DMS 273 (cell line): Measurements from ENCODE around the gene TPT1.

Experiments used
- DNase-seq: peaks from one replicate; lab custom pipeline; 2025; ENCODE audit not compliant: unreplicated experiment; lab: John Stamatoyannopoulos, UW

TPT1 gene

DNA sequence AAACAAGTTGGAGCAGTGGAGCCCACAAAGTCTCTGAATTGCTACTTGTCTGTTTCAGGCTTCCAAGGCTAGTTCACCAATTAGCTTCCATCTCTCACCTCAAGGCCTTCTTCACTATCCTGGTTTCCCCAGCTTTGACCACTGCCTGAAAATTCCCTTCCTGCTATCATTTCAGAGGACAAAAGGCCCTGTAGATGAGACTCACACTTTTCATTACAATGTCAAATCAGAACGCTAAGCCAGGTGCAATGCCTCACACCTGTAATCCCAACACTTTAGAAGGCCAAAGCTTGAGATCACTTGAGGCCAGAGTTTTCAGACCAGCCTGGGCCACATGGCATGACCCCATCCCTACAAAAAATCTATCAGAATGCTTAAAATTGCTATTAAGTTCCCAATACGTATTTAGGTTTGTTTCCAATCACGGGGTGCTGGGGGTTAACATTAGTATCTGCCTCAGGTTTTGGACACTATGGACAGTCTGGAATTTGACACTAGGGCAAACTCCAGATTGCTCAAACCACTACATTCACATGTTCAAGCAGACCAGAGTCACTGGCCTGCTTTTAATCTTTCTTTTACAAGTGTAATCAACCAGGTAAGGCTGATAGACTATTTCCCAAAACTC lies 5.5 kb downstream of the TPT1 start:
- peak; percentile 27 for DNase-seq

DNA sequence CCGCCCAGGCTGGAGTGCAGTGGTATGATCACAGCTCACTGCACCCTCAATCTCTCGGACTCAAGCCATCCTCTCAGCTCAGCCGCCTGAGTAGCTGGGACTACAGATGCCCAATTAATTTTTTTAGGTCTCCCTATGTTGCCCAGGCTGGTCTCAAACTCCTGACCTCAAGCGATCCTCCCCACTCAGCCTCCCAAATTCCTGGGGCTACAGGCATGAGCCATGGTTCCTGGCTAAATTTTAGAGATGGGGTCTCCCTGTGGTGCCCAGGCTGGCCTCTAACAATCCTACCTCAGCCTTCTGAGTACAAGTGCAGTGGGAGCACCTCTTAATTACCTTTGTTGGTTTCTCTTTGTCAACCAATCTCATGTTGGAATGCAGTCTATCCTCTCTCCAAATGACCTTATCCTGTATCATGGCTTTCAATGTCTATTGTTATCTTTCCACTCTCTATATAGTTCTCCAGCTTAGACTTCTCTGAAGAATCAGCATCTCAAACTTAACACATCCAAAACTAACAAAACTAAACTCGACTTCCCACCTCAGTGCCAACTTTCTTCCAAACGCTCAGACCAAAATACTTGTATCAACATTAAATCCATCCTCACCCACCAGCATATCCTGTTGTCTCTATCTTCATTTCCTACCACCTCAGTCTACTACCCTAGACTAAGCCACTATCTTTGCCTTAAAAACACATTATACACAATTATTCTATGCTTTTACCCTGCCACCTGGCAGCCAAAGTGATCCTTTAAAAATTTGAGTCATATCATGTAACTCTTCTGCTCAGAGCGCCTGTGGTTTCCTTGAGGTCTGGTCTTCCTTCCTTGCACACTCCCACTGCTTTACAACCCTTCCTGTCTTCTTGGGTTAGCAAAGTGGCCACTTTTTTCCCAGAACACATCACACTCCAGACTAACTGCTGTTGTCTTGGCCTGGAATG lies 6.7 kb downstream of the TPT1 start:
- peak; percentile 43 for DNase-seq

DNA sequence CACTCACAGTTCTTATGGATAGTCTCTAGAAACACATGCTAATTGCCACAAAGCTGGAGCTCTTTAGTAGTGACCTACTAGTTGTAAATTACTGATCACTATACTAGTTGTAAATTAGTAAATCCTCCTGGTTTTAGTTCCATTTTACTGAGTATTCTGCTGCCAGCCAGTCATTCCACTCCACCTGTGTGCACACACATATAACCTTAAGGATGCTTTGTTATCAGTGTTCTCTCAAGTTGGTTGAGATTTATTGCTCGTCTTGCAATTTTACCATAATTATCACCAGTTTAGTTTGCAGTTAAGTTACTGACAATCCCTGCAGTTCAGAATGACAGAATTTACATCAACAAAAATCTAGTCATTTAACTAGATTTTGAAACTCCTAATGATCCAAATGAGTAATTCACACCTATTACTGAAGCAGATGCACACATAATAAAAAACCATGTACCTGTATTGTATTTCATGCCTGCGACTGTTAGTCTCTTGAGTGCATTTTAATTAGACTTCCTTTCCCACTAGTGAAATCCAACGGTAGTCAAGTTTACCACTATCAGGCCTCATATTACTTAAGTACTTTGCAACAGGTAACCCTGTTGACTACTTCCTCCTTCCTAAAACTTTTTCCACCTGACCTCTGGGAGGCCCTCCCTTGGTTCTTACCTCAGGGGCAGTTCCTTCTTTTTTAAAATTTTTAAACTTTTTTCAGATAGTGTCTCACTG lies 7.6 kb downstream of the TPT1 start:
- peak; percentile 39 for DNase-seq

DNA sequence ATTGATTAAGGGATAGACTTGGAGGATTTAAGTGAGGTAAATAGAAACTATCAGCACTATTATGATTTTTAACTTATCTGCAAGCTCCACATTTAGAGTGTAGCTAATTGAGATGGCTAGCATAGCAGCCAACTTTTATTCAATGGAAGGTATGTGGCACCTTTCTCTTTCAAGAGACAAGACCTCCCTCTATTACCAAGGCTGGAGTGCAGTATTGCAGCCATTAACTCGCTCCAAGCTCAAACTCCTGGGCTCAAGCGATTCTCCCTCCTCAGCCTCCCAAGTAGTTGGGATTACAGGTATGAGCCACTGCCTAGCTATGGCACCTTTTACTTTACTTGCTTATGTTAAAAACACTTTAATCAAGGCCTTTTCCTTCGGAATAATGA lies 8.2 kb downstream of the TPT1 start:
- DNase-seq: peak; percentile 29

DNA sequence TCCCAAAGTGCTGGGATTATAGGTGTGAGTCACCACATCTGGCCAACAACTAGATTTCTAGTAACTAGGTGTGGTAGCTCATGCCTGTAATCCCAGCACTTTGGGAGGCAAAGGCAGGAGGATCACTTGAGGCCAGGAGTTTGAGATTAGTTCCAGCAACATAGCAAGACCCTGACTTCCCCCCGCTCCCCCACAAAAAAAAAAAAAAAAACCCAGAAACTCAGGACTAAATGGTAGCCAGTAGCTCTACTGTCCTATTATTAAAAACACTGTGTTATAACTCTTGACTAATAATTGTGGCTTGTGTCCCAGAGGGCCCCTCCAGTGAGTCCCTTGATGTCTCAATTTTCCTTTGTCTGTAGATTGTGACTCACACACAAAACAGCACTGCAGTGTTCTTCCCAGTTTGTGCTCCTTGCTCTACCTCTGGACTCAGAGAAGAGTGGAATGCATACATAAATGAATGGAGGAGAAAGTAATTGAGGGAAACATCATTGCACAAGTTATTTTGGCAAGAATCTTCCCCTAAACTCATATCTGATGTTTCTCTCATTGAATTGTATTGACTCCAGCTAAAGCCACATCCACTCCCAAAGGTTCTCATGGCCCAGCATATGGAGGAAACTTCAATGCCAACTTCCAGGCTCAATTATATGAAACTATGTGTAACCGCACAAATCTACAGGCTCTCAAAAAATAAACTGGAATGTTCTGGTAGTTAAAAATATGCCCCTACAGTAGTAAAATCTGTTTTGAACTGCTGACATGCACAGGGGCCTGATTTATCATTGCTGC lies 8.8 kb downstream of the TPT1 start:
- peak; percentile 65 for DNase-seq

DNA sequence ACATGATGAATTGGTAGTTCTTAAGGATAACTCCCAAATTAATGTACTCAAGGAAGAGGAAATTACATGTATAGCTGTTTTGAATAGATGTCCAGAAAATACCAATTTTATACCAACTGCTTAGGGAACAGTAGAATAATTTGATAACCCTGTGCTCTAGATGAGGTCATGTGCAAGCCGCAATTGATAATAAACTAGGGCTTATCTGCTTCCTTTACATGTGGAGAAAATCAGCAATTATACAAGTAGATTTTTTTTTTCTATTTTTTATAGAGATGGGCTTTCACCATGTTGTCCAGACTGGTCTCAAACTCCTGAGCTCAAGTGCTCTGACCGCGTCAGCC lies 9.3 kb downstream of the TPT1 start:
- no peak for DNase-seq

DNA sequence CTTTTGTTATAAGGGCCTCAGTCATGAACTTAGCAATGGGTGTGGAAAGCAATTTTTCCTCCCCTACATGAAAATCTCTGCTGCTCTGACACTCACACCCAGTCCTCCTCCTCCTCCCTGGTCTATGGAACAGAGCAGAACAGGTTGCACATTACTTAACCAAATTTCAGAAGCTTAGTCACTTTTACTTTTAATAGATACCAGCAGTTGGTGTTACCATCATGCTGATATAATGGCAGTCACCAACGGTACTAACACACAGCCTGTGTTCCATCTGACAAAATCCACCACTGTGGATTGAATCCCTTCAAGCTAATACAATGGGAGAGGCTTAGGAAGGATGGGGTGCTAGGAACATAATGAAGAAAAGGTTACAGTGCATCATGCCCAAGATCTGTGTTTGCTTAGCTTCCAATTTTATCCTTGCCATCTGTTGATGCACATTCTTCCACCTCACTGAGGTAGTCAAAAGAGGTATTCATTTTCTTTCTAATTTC lies 9.8 kb downstream of the TPT1 start:
- peak; percentile 69 for DNase-seq

DNA sequence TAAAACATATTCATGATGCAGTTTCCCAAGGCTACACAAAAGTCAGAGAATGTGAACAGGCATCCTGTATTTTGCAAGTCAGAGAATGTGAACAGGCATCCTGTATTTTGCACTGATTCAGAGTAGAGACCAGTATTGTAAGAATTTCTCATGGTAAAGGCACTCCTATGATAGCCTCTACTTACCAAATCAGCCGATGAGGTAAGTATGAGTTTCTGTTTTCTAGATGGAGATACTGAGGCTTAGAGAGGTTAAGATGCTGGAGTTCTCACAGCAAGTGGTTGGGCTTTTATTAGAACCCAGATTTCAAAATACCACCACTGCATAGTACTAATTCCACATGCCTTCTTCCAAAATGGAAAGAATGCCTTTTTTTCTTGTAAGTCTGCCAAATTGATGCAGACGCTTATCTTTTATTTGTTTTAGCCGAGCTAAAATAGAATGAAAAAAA lies 12.3 kb downstream of the TPT1 start:
- DNase-seq: no peak

DNA sequence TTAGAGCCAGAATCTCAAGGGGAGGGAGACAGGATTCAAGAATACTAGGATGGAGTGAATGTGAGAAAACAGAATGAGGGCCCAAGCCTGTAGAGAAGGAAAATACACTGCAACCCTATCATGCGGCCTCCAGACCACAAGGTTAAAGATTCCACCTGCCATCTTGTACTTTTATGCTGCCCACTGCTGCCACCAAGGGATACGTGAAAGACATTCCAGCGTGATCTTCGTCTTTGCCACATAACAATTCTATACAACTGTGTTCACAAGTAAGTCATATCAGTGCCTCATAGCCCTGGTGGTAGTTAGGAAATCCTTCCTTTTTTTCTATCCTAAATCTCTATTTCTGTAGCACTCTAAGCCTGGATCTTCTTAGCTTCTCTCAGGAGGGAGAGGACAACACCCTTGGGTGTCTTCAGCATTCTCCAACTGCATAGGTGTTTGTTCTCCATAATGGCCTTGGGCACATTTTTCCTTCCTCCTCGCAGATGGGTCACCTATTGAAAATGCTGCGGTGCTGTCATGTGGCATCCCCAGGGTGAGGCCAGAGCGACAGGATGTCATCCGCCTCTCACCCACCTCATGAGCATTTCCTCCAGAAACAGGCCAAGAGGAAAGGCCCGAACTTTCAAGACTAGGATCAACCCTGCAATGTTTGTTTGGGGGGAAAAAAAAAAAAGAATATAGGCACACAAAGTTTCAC lies 13.6 kb downstream of the TPT1 start:
- peak; percentile 28 for DNase-seq

DNA sequence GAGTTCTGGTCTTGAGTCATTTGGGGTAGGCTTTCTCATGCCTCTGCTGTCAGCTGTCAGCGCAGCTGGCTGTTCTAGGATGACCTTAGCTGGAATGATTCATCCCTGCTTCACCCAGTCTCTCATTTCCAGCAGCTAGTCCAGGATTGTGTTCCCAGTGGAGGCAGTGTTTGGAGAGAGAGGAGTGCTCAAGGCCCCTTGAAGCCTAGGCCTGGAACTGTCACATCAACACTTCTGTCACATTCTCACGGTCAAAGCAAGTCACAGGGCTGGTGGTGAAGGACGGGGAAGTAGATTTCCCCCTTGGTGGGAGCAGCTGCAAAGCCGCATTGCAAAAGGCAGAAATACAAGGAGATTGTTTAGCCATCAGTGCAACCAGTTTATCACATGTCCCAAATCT lies 15.2 kb downstream of the TPT1 start:
- DNase-seq: peak; percentile 52

DNA sequence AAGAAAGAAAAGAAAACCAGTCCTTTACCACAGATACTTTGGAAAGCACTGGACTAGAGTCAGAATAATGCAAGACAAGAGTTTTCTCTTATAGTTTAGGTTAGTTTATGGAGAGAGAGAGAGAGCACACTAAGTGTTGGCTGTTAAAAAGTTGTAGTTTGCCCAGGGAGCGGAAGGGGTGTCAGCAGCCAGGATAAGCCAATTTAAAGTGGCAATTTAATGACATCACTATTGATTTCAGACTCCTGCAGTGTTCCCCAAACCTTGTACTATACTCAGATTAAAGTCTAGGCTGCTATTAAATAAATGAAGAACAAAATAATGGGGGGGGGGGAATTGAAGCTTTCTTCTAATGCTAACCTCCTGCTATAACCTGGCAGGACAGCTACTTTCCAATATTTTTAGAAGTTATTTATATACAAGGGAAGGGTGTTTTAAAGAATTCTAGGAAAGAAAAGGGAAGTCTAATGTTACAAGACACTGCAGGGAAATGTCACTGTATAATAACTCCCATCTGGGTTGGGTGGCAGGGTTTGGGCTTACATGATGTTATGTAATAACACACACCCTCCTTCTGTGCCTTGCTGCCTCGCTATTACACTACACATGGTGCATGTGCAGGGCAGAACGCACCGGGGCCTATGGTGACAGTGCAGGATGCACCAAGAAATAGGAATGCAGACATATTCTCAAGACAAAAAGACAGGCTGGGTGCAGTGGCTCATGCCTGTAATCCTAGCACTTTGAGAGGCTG lies 19.9 kb downstream of the TPT1 start:
- no peak for DNase-seq

DNA sequence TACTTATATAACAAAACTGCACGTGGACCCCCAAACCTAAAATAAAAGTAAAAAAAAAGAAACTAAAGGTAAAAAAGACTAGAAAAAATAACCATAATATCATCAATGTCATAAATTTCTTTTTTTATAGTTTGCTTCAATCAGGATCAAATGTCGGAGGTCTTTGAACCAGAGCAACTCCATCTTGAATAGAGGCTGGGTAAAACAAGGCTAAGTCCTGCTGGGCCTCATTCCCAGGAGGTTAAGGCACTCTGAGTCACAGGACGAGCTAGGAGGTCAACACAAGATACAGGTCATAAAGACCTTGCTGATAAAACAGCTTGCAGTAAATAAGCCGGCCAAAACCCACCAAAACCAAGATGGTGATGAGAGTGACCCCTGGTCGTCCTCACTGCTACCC lies 24.0 kb downstream of the TPT1 start:
- no peak for DNase-seq

DNA sequence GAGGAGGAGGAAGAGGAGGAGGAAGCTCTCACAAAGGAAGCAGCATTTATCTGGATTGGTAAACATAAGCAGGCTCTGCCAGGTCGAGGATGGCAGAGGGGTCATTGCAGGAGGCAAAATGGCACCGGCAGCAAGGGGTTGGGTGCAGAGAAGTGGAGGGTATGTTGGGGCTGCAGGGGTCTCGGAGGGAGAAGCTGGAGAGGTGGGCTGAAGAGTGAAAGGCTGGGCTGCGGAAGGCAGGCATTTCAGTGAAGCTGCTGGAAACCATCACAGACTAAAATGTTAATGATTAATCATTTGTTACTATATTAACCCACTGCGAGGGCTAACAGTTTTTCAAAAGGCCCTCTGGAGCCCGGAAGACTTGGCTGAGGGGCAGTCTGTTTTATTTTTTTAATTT lies 24.6 kb downstream of the TPT1 start:
- no peak for DNase-seq

DNA sequence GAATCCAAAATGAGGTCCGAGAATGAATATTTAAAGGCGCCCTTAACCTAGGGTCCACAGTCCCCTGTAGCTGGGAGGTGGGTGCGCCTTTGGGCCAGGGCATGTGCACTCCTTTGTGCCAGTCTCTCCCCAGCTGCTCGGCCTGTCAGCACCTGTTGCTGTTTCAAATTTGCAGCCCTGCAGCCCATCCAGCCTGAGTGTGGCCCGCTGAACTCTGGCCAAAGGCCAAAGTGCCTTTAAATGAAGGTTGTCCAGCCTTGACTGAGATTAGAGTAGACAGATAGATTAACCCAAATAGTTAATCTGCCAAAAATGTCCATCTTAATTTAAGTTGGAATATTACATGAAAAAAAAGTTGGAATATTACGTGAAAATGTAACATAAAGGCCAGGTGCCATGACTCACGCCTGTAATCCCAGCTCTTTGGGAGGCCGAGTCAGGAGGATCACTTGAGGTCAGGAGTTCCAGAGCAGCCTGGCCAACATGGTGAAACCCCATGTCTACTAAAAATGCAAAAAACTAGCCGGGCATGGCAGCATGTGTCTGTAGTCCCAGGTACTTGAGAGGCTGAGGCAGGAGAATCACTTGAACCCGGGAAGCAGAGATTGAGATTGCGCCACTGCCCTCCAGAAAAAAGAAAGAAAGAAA lies 25.3 kb downstream of the TPT1 start:
- no peak for DNase-seq

DNA sequence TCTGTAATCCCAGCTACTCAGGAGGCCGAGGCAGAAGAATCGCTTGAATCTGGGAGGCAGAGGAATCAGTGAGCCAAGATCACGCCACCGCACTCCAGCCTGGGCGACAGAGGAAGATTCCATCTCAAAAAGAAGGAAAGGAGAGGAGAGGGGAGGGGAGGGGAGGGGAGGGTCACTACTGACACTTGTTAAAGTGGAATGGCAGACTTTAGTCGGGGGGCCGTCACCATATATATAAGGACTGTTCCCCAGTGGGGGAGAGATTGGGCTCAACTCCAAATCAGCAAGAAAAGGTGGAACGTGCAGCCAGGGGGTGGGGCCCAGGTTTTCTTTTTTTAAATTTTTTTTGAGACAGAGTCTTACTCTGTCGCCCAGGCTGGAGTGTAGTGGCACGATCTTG lies 26.2 kb downstream of the TPT1 start:
- DNase-seq: no peak

DNA sequence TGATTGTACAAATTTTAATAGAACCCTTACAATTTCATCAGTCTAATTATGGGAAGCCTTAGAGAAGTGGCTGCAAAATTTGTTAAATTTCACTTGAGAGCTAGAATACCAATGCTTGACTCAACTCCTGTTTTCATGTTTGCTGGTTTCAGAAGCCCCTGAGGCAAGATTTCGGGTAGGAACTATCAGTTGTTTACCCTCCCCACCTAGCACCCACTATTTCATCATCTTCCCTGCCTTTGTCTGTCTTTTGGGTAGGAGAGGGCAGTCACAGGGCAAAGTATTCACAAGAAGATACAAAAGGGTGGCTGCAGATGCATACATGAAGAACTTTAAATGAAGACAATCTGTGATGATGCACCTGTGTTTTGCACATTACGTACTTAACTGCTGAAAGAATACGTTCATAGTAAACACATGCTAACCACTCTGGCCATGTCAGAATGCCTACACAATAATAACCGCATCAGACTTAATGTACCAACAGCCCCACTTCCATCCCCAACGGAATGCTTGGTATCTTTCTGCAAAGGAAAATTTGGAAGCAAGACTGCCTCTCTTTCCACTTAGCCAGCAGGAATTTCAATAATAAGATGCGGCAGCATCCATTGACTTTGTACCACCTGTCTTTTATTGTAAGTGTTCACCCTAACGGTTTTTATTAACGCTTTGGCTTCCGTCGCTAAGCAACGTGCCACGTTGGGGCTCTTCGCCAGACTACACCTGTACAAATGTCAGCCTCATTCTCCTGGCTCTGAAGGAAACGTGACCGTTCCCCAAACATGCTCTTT lies 30.4 kb downstream of the TPT1 start:
- no peak for DNase-seq

DNA sequence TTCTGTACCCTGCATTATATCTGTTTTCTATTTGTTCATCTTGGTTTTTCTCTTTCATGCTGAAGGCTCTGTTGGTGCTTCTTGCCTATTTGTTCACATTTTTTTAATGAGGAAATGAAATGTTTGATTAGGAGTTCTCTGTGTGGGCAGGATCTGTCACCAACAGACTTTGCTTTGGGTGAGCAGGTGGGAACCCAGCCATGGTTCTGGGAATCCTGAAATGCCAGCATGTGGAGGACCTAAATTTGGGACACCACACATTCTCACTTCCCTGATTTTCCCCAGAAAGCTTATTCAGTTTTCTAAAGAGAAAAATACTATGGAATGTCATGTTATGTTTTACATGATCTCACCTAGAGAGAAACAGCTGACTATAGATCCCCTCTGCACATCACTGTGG lies 34.0 kb downstream of the TPT1 start:
- DNase-seq: no peak

DNA sequence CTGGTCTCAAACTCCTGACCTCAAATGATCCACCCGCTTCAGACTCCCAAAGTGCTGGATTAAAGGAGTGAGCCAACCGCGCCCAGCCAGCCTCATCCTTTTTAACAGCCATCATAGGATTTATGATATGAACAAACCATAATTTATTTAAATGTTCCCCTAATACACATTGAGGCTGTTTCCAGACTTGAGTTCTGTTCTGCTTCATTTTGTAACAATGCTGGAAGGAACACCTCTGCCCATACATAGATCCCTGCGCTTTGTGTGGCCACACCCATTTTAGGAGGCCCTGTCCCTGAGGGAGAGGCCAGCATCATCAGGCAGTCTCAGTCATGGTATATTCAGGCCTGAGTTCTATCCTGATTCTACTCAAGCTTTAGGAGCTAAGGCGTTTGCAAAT lies 35.9 kb downstream of the TPT1 start:
- DNase-seq: no peak
